Measurements from ENCODE around the gene GMDS. TPM values are rescaled to one million over a fixed set of nuclear protein-coding genes. Genes with fewer than 3 reads are reported as not detected.

GMDS gene
- total and polyA plus RNA-seq, 2 donors (not counting 1 experiment from before 2014, with no cell fraction given) = 11.5 to 16.4 TPM

GRCh38 chr6:1629316-1629715, 616.1 kb downstream of the GMDS start:
- no peaks in the 10 kb centered on the region for H3K9me3 Mint-ChIP-seq (ENCODE audit: insufficient read depth)
- H3K27me3 Mint-ChIP-seq = peaks cover 50% of the 10 kb centered on the region
- DNase-seq = no peak
- ATAC-seq (ENCODE audit: low read depth) = no peak
- peaks cover 18 to 21% of the 10 kb centered on the region in 2 donors for H3K4me1 ChIP-seq (ENCODE audit: control insufficient read depth in 2 of 2, insufficient read depth in 2 of 2, low read length in 2 of 2)
- no peaks in the 10 kb centered on the region for H3K79me2 ChIP-seq (ENCODE audit: control insufficient read depth, insufficient read depth, low read length)
- no peak for TF ChIP-seq EZH2 (IDR thresholded peaks at IDR 0.05; ENCODE audit: borderline replicate concordance, insufficient read depth, low read depth, low read length, poor library complexity, severe bottlenecking)
- no peak for TF ChIP-seq CTCF (IDR thresholded peaks at IDR 0.05)
- no peaks in the 10 kb centered on the region for H3K36me3 ChIP-seq (replicated peaks in 1 of 2; ENCODE audit: control extremely low read depth in 1 of 2, control insufficient read depth in 1 of 2, extremely low read depth in 1 of 2, insufficient read depth in 2 of 2, low read length in 1 of 2)
- ChIA-PET CTCF (interaction anchor here (0.8 kb wide), 1 partner anchor 141 kb away, joined by 3 read pairs; no protein-coding TSS in a partner anchor), POLR2A (no interaction called here)
- H3K9ac ChIP-seq (ENCODE audit: low read length) = no peak overlapping the region
- H2AFZ ChIP-seq (ENCODE audit: insufficient read depth, low read depth, low read length, poor library complexity, severe bottlenecking) = no peak overlapping the region
- peaks cover 14% of the 10 kb centered on the region for H3K4me1 Mint-ChIP-seq
- no peak overlapping the region for H3K4me3 ChIP-seq (ENCODE audit: control extremely low read depth in 1 of 5, extremely low read depth in 1 of 5, insufficient read depth in 1 of 5, low read depth in 2 of 5, low read length in 4 of 5)
- H4K20me1 ChIP-seq (ENCODE audit: control insufficient read depth, insufficient read depth, low read length, poor library complexity, severe bottlenecking) = no peaks in the 10 kb centered on the region
- H3K27ac Mint-ChIP-seq = no peak overlapping the region
- intact Hi-C loops (cut with micrococcal nuclease) = loop anchor here (10.0 kb wide), 1 partner anchor 105 kb away; no protein-coding TSS in a partner anchor
- peaks cover 0 to 51% (median 36%) of the 10 kb centered on the region in 4 experiments for H3K27me3 ChIP-seq (replicated peaks in 1 of 4; ENCODE audit: control extremely low read depth in 1 of 4, control insufficient read depth in 3 of 4, insufficient read depth in 4 of 4, low read length in 3 of 4)
- WGBS (ENCODE audit: insufficient coverage) = over 99% methylated on average over 13 of the region's 14 CpGs
- no peak overlapping the region for H3K27ac ChIP-seq (ENCODE audit: low read length in 2 of 2)
- no peak overlapping the region for H3K4me3 Mint-ChIP-seq
- H3K9me3 ChIP-seq (ENCODE audit: control extremely low read depth in 1 of 3, control insufficient read depth in 2 of 3, insufficient read depth in 1 of 3, low read length in 2 of 3) = peaks cover 0 to 13% (median 0%) of the 10 kb centered on the region in 3 donors
- H3K4me2 ChIP-seq (replicated peaks; ENCODE audit: low read depth, low read length, poor library complexity, severe bottlenecking) = no peak overlapping the region

GRCh38 chr6:1627827-1628560, 617.4 kb downstream of the GMDS start:
- ChIA-PET POLR2A (no interaction called here), CTCF (interaction anchor here (0.6 to 3.1 kb wide), 5 partner anchors 20 to 1006 kb away, joined by 3 to 15 read pairs (median 5); no protein-coding TSS in a partner anchor)
- Mint-ChIP-seq H3K4me3 (no peak overlapping the region), H3K27me3 (peaks cover 56% of the 10 kb centered on the region), H3K4me1 (peaks cover 17% of the 10 kb centered on the region), H3K27ac (no peak overlapping the region), H3K9me3 (ENCODE audit: insufficient read depth) (no peaks in the 10 kb centered on the region)
- Histone ChIP-seq H2AFZ (ENCODE audit: insufficient read depth, low read depth, low read length, poor library complexity, severe bottlenecking) (no peak overlapping the region), H3K9ac (ENCODE audit: low read length) (no peak overlapping the region), H3K36me3 (replicated peaks in 1 of 2; ENCODE audit: control extremely low read depth in 1 of 2, control insufficient read depth in 1 of 2, extremely low read depth in 1 of 2, insufficient read depth in 2 of 2, low read length in 1 of 2) (no peaks in the 10 kb centered on the region), H3K4me1 (ENCODE audit: control insufficient read depth in 2 of 2, insufficient read depth in 2 of 2, low read length in 2 of 2) (peaks cover 22 to 24% of the 10 kb centered on the region in 2 donors), H4K20me1 (ENCODE audit: control insufficient read depth, insufficient read depth, low read length, poor library complexity, severe bottlenecking) (no peaks in the 10 kb centered on the region), H3K4me3 (ENCODE audit: control extremely low read depth in 1 of 5, extremely low read depth in 1 of 5, insufficient read depth in 1 of 5, low read depth in 2 of 5, low read length in 4 of 5) (no peak overlapping the region), H3K9me3 (ENCODE audit: control extremely low read depth in 1 of 3, control insufficient read depth in 2 of 3, insufficient read depth in 1 of 3, low read length in 2 of 3) (peaks cover 0 to 17% (median 0%) of the 10 kb centered on the region in 3 donors), H3K27ac (ENCODE audit: low read length in 2 of 2) (no peak overlapping the region), H3K4me2 (replicated peaks; ENCODE audit: low read depth, low read length, poor library complexity, severe bottlenecking) (no peak overlapping the region), H3K79me2 (ENCODE audit: control insufficient read depth, insufficient read depth, low read length) (no peaks in the 10 kb centered on the region), H3K27me3 (replicated peaks in 1 of 4; ENCODE audit: control extremely low read depth in 1 of 4, control insufficient read depth in 3 of 4, insufficient read depth in 4 of 4, low read length in 3 of 4) (peaks cover 0 to 53% (median 42%) of the 10 kb centered on the region in 4 experiments)
- ATAC-seq (ENCODE audit: low read depth) (no peak), DNase-seq (no peak)
- intact Hi-C loops (cut with micrococcal nuclease) = loop anchor here (2.0 to 10.0 kb wide), 2 partner anchors 21 to 107 kb away; no protein-coding TSS in a partner anchor
- no peak for TF ChIP-seq EZH2 (IDR thresholded peaks at IDR 0.05; ENCODE audit: borderline replicate concordance, insufficient read depth, low read depth, low read length, poor library complexity, severe bottlenecking)
- 98% methylated on average over 7 of the region's 10 CpGs for WGBS (ENCODE audit: insufficient coverage)
